ENCODE data around the gene TANGO2.

TANGO2 gene

DNA sequence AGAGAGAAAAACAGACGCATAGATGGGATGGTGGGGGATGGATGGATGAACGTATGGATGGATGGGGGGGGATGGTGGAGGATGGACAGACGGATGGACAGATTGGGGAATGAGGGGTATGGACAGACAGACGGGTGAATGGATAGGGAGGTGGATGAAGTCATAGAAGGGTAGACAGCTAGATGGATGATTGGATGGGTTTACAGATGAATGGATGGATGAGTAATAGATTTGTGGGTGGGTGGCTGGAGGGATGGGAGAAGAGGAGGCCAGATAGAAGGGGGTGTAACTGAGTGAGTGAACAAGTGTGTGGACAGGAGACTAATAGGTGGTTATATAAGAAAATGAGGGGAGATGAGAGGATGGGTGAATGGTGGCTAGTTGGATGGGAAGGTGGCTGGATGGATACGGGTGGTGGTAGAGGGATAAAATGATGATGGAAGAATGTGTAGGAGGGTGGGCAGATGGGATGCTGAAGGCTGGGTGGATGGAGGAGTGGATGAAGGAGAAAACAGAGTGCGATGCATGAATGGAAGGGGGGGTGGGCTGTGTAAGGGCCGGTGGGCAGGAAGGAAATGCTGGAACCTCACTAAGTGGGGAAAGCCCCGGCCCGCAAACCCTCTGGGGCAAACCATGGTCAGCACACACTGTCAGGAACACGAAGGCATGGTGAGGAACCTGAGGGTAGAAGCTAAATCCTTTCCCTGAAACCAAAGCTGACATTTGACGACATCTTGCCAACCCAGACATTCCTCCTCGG, 25.9 kb upstream of the TANGO2 start:
- TF ChIP-seq ZFX (IDR thresholded peaks at IDR 0.05) (no peak), CTCF (conservative IDR thresholded peaks at IDR 0.05) (no peak)
- H3K27ac ChIP-seq, result no peak overlapping the region

- H3K27ac ChIP-seq, result no peak overlapping the region
These were observed 25.1 kb upstream of the TANGO2 start for GRCh38 chr22:19995611-19996339.

DNA sequence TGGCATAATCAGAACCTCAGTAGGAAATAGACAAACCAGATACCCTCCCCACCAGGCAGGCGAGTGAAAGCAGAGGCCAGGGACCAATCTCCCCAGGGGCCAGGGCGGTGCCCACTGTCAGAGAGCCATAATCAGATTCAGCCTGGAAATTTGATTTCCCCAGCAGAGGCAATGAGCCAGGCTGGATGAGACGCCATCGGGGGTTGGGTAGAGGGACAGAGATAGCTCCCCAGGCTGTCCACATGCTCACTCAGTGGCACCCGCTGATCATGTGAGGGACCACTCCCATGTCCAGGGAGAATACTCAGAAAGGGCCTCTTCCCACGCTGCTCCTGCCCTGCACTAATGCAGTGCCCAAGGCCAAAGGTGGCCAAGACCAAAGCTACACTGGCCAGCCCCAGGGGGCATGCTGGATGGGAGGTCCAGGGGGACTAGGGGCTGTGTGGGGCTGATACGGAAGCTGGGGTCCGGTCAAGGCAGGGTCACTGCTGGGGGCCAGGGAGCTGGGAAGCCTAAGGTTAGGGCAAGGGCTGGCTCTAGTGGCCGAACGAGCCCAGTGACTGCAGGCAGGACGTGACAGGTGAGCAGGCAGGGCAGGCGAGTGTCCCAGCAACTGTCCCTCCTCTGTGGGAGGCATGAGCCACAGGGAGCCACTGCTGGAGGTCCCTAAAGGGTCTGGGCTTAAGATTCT, 24.1 kb upstream of the TANGO2 start:
- TF ChIP-seq ZFX (IDR thresholded peaks at IDR 0.05) (no peak), CTCF (conservative IDR thresholded peaks at IDR 0.05) (no peak)
- no peak overlapping the region for H3K27ac ChIP-seq

More at GRCh38 chr22:19995611-19996339, 25.1 kb upstream of the TANGO2 start:
- no peak for TF ChIP-seq CTCF (conservative IDR thresholded peaks at IDR 0.05)
- TF ChIP-seq ZFX (IDR thresholded peaks at IDR 0.05), result no peak

GRCh38 chr22:19997561-19998231, 23.2 kb upstream of the TANGO2 start:
- no peak overlapping the region for H3K27ac ChIP-seq

GRCh38 chr22:19998232-19998951, 22.5 kb upstream of the TANGO2 start:
- no peak overlapping the region for H3K27ac ChIP-seq
- no peak for TF ChIP-seq CTCF (conservative IDR thresholded peaks at IDR 0.05)
- TF ChIP-seq ZFX (IDR thresholded peaks at IDR 0.05), result no peak

More at GRCh38 chr22:19997561-19998231, 23.2 kb upstream of the TANGO2 start:
- TF ChIP-seq ZFX (IDR thresholded peaks at IDR 0.05) (no peak), CTCF (conservative IDR thresholded peaks at IDR 0.05) (no peak)

DNA sequence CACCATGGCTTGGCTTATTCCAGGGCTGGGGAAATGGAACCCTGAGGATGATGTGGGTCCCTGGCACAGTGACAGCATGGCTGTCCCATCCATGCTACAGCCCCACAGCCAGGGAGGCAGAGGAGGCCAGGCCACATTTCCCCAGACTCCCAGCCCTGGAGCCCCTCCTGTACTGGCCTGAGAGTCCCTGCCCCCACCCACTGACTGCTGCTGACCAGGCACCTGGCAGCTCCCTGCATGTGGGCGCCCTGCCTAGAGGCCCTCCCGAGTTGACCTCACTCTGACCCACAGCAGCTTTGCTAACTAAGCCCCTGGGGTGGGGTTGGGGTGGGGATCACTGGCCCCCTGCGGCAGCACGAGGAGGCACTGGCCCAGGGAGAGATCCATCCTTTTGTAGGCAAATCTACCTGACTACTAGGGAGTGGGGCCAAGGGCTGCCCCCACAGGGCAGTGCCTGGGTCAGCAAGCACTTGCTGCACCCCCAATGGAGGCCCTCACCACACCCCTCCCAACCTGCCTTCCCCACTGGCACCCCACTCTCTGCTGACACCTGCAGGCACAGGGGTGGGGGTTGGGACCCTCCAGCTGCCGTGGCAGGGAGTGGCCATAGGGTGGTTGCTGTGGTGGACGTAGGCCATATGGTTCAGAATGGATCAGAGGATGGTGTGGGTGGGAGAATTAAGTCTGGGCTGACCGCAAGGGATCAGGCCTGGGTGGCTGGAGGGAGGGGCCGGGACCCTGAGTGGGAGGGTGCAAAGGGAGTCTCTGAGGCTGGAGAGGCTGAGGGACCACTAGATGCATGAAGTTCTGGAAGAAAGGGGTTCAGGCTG, 21.7 kb upstream of the TANGO2 start:
- TF ChIP-seq ZFX (IDR thresholded peaks at IDR 0.05) (no peak), CTCF (conservative IDR thresholded peaks at IDR 0.05) (no peak)
- no peak overlapping the region for H3K27ac ChIP-seq

All from C4-2B (cell line).